GM18508 (cell line): ENCODE measurements around the gene SLC26A1.

Experiments
- ATAC-seq: cut with Tn5 transposase; IDR thresholded peaks from one replicate; pipeline ENCODE4 v1.9.1; 2021; ENCODE audit warnings: moderate number of reproducible peaks; ENCODE audit not compliant: insufficient read depth, unreplicated experiment

Gene SLC26A1

DNA sequence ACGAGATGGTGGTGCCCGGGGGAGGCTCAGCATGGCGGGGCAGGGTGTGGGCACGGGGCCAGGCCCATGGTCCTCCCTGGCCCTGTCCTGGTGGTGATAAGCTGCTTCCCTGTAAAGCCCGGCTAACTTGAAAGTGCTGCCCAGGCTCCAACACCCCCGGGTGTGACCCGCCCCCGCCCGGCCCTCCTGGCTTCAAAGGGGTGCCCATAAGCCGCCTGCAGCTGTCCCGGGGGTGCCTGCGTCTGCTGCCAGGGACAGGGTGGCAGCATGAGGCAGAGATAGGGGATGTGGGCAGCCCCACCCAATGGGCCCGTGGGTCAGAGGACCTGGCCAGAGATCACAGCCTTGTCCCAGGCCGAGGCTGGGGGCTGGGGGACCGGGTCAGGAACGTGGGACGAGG, 36.3 kb upstream of the SLC26A1 start:
- ATAC-seq, result no peak

GRCh38 chr4:1028574-1029220, 35.5 kb upstream of the SLC26A1 start:
- ATAC-seq, result no peak

- no peak for ATAC-seq
Measured at GRCh38 chr4:1027915-1028238, 34.7 kb upstream of the SLC26A1 start.

- no peak for ATAC-seq
Measured at GRCh38 chr4:1027219-1027914, 34.2 kb upstream of the SLC26A1 start.

GRCh38 chr4:1026115-1026514, 32.9 kb upstream of the SLC26A1 start:
- peak; percentile 45 for ATAC-seq

DNA sequence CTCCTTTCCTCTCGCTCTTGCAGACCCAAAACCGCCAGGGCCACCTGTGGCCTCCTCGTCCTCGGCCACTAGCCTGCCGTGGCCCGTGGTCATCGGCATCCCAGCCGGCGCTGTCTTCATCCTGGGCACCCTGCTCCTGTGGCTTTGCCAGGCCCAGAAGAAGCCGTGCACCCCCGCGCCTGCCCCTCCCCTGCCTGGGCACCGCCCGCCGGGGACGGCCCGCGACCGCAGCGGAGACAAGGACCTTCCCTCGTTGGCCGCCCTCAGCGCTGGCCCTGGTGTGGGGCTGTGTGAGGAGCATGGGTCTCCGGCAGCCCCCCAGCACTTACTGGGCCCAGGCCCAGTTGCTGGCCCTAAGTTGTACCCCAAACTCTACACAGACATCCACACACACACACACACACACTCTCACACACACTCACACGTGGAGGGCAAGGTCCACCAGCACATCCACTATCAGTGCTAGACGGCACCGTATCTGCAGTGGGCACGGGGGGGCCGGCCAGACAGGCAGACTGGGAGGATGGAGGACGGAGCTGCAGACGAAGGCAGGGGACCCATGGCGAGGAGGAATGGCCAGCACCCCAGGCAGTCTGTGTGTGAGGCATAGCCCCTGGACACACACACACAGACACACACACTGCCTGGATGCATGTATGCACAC, 31.8 kb upstream of the SLC26A1 start:
- no peak for ATAC-seq

GRCh38 chr4:1023895-1024740, 30.9 kb upstream of the SLC26A1 start:
- ATAC-seq, result no peak

DNA sequence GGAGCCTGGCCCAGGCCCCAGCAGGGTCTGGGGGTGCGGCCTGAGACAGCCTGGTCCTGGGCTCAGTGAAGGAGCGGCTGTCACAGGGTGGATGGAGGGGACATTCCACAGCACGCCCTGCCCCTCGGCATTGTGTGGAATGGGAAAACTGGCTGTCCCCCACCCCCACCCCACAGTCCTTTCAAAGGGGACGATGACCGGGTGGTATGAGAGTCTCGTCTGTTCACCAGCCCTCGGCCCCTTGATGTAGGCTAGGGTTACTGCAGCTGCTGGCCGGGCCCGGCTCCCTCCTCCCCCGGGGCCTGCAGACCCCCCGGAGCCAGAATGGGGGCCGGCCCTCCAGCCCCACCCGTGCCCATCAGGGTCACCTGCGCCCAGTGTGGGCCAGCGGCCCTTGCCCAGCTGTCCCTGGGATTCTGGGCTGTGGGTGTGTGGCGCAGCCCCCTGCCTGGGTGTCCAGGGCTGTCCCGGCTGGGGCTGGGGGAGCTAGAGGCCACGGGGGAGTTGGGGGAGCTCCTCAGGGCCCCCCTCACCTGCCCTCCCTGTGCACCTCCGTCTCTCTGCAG, 30.0 kb upstream of the SLC26A1 start:
- no peak for ATAC-seq

GRCh38 chr4:1022739-1023066, 29.5 kb upstream of the SLC26A1 start:
- no peak for ATAC-seq

- no peak for ATAC-seq
Measured at GRCh38 chr4:1022051-1022738, 29.0 kb upstream of the SLC26A1 start.

GRCh38 chr4:1021386-1022050, 28.3 kb upstream of the SLC26A1 start:
- ATAC-seq, result peak; percentile 74

DNA sequence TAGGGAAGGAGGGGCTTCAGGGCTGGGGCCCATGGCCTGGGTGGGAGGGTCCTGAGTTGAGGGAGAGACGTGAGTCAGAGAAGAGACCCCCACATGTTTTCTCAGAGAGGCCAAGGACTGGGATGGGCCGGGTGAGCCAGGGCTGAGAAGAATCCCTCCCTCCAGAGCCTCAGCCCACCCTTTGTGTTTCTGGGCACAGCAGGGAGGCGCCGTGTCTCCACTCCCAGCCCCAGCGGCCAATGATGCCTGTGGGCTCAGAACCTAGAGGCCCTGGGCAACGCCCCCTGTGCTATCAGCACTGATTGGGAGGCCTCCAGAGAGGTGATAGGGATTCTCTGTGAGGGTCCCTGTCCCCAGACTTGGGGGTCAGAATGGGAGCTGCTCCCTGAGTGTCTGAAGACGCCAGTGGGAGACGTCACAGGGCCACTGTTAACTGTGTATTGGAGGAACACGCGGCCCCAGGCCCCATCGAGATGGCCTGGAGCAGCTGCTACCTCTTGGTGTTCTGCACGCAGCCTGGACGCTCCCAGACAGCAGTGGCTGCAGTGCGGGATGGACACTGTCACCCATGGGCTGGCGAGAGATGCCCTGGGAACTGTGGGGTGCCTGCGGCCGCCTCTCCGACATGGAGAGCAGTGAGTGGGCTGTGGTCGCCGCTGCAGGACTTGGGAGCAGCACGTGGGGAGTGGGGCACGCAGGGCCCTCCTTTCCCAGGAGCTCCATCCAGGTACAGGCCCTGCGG, 26.7 kb upstream of the SLC26A1 start:
- no peak for ATAC-seq

GRCh38 chr4:1019320-1019719, 26.1 kb upstream of the SLC26A1 start:
- ATAC-seq, result no peak

- ATAC-seq, result no peak
Measured at GRCh38 chr4:1018147-1019020, 25.2 kb upstream of the SLC26A1 start.

DNA sequence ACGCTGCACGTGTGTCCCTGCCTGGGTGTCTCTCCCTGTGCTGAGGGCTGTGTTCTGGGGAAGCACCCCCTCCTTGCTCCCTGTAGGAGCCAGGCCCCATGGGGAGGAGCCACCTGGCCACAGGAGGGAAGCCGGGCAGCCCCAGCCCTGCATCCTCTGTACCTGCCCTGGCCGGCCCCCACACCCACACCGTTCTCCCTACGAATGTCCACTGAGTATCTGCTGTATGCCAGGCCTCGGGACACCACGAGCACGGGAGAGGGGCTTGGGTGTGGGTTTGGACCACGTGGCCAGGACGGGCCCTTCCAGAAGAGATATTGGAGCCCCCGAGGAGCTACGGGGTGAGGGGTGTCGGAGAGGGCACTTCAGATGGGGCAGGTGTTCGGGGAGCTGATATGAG, 24.5 kb upstream of the SLC26A1 start:
- no peak for ATAC-seq

DNA sequence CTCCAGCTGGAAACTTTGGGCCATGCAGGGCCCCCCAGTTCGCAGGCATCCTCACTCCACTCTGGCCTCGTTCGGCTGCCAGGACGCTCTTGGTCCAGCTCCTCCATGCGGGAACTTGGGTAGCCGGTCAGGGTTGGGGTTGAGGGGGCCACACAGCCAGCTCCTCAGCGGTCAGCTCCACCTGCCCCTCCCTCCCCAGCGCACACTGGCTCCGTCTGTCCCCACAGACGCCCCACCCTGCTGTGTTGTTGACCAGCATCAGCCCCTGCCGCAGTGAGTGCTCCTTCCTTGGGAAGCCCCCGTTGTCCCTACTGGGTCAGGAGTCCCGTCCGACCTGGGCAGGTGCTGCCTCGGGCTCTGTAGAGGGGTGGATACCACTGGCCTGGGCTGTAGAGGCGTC, 24.0 kb upstream of the SLC26A1 start:
- ATAC-seq, result no peak

DNA sequence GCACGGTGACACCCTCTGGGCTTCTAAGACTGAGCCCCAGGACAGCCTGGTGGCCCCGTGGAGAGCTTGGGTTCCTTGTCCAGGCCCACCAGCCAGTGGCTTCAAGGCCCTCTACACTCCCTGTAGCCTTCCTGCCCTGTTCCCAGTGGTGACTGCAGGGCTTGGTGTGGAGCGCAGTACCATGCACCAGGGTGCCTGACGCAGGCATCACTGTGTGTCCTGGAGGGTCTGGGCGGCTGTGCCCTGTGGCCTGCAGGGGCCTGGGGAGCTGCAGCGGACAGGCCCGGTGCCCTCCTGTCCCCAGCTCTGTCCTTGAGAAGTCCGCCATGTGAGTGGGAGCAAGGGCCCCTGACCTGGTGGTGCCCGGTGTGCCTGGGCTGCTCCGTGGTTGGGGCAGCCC, 22.5 kb upstream of the SLC26A1 start:
- ATAC-seq, result no peak

DNA sequence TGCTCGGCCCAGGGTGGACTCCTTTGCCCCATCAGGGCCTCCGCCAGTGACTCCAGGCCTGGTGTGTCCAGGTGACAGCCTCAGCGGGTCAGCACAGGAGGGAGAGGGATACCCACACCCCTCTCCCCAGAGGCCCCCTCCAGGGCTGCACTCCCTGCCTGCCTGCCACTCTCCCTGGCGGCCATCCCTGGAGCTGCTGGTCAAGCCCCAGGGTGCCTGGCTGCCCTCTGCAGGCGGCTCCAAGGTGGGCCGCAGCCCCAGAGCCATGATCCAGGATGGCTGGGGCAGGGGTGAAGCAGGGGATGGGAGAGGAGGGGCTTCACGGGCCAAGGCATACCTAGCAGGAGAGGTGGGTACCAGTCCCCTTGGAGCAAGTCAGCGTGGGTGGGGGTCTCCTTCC, 22.0 kb upstream of the SLC26A1 start:
- ATAC-seq, result no peak
